Urinary bladder (tissue), 4 donors: ENCODE results near the gene TBC1D26. TPM values are rescaled to one million over a fixed set of nuclear protein-coding genes. Genes with fewer than 3 reads are reported as not detected.
"Not testable (repeated sequence)": the region's sequence is repeated elsewhere in the genome, so short reads cannot be mapped to it uniquely, and the experiment has no call there.

Experiments
- DNase-seq: peaks from one replicate; pipeline ENCODE4 v3.0.0-alpha.2; 2015; ENCODE audit errors: extremely low spot score
- H3K27ac ChIP-seq: one replicate; pipeline ENCODE4 v1.5.1; 2013; ENCODE audit warnings: low read depth, mild to moderate bottlenecking, moderate library complexity
- H3K36me3 ChIP-seq: one replicate; pipeline ENCODE4 v1.6.1; 2013; ENCODE audit warnings: mild to moderate bottlenecking, moderate library complexity; ENCODE audit not compliant: insufficient read depth
- H3K4me1 ChIP-seq: one replicate; pipeline ENCODE4 v1.6.1; 2013; ENCODE audit warnings: mild to moderate bottlenecking, moderate library complexity; ENCODE audit not compliant: insufficient read depth
- H3K4me3 ChIP-seq: one replicate; pipeline ENCODE4 v1.5.1; 2013; ENCODE audit warnings: low read depth, low read length
- WGBS: extraction: QIAGEN DNeasy Blood & Tissue Kit; methylation state at CpG from one replicate; pipeline ENCODE4 v1.1.7; 2013; 5-methylcytosine and 5-hydroxymethylcytosine counted together
- polyA plus RNA-seq: library from polyadenylated mRNA; stranded (reverse); fragments of 200-250 nt; gene quantifications from one replicate; pipeline ENCODE4 v1.2.3, GENCODE V29; 2013
- total RNA-seq: library from RNA; depleted of rRNA; stranded (reverse); fragments of >200 nt; gene quantifications from one replicate; pipeline ENCODE4 v1.2.3, GENCODE V29; 2014
- donor health status: healthy with polysubstance abuse.
- donor health status: healthy.

TBC1D26 gene
- total RNA-seq (1.3 TPM), polyA plus RNA-seq (not detected)

GRCh38 chr17:15731900-15732299, at the start of gene TBC1D26:
TSS of gene TBC1D26 (plus strand) at chr17:15732283. CDS start at chr17:15735349, 3,066 bp downstream.
- not testable (repeated sequence) for H3K4me1 ChIP-seq, DNase-seq, H3K27ac ChIP-seq, H3K4me3 ChIP-seq, H3K36me3 ChIP-seq
- 88% methylated on average over 10 of the region's 10 CpGs for WGBS

DNA sequence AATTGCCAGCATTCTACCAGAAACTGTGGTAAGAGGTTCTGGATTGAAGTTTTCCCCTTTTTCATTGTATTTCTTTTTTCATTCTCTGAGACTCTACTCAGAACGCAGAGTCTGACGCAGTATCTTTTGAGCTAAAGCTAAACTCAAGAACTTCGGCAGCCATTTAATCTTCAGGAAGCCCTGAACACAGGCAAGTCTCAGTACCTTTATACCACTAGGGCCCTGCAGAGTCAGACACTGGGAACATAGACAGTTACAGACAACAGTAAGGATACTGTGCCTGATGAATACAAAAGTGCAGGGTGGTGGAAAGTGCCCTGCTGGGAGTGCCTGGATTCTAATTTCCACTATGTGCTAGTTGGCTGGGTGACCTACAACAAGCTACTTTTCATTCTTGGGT, 48.9 kb upstream of the TBC1D26 start:
- DNase-seq, H3K4me3 ChIP-seq, H3K4me1 ChIP-seq, H3K36me3 ChIP-seq, H3K27ac ChIP-seq: not testable (repeated sequence)
- 94% methylated on average over 3 of the region's 3 CpGs for WGBS

GRCh38 chr17:15683824-15684478, 48.1 kb upstream of the TBC1D26 start, which contains the start of gene TRIM16:
TSS of gene TRIM16 (minus strand) at chr17:15684311. CDS start at chr17:15651609, 32,702 bp downstream.
- not testable (repeated sequence) for H3K4me1 ChIP-seq, H3K27ac ChIP-seq, H3K36me3 ChIP-seq
- peak within 1 kb of the TSS; percentile 51 for H3K4me3 ChIP-seq
- peak; percentile 11 for DNase-seq
- 2% methylated on average over 35 of the region's 35 CpGs for WGBS

DNA sequence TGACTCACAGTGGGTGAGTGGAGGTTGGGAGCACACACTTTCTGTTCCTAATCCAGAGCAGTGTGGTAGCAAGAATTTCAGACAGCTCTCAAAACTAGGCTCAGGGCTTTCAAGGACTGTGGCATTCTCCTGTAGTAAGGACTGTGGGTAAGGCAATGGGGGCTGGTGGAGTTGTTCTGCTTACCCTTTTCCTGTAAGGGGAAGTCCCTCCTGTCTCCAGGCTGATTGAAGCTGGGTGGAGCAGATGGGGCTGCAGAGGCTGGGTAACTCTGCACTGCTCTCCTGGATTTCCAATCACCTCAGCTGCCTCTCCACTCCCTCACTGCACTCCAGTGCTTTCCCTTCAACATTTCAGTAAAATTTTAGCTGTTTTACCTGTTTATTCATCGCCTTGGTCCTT, 44.6 kb upstream of the TBC1D26 start:
- not testable (repeated sequence) for H3K27ac ChIP-seq, H3K4me3 ChIP-seq, H3K4me1 ChIP-seq, H3K36me3 ChIP-seq, DNase-seq
- WGBS = 95% methylated on average over 1 of the region's 1 CpG

- not testable (repeated sequence) for H3K4me1 ChIP-seq, DNase-seq, H3K27ac ChIP-seq, H3K36me3 ChIP-seq
- peak overlapping the region; percentile 34 for H3K4me3 ChIP-seq
- WGBS = 12% methylated on average over 1 of the region's 3 CpGs
Observed at GRCh38 chr17:15698967-15699366, 33.1 kb upstream of the TBC1D26 start.

- H3K36me3 ChIP-seq, H3K4me1 ChIP-seq, H3K27ac ChIP-seq: not testable (repeated sequence)
- WGBS = under 1% methylated on average over 44 of the region's 44 CpGs
- DNase-seq = peak; percentile 99
- peak within 1 kb of the TSS; percentile 34 for H3K4me3 ChIP-seq
Observed at GRCh38 chr17:15699413-15699924, 32.6 kb upstream of the TBC1D26 start, which contains the start of gene ZNF286A. TSS of gene ZNF286A (plus strand) at chr17:15699752. CDS start at chr17:15700330, 578 bp downstream.

- H3K4me1 ChIP-seq, H3K36me3 ChIP-seq, DNase-seq, H3K27ac ChIP-seq: not testable (repeated sequence)
- peak overlapping the region; percentile 34 for H3K4me3 ChIP-seq
- WGBS = 0% methylated on average over 10 of the region's 21 CpGs
Observed at GRCh38 chr17:15699937-15700336, 32.1 kb upstream of the TBC1D26 start.

GRCh38 chr17:15704239-15704638, 27.8 kb upstream of the TBC1D26 start:
- WGBS = 99% methylated on average over 24 of the region's 33 CpGs

DNA sequence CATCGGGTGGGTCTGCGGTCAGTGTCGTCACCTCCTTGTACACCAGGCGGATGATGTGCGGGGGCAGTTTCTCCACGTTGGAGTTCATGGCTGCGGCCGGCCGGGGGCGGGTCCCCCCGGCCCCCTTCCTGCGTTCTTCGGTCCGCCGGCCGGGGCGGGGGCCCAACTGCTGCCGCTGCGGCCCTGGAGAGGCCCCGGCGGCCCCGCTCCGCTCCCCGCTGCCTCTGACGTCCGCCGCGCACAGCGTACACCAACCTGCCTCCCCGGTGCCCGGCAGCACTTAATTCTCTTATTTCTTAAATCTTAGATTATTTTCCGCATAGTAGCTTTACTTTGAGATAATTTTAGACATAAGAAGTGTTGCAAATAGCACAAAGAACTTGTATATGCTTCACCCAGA, 27.3 kb upstream of the TBC1D26 start:
- H3K27ac ChIP-seq, H3K4me3 ChIP-seq, H3K36me3 ChIP-seq, H3K4me1 ChIP-seq, DNase-seq: not testable (repeated sequence)
- 98% methylated on average over 32 of the region's 32 CpGs for WGBS

More at GRCh38 chr17:15704239-15704638, 27.8 kb upstream of the TBC1D26 start:
- H3K27ac ChIP-seq, DNase-seq, H3K4me3 ChIP-seq, H3K36me3 ChIP-seq, H3K4me1 ChIP-seq: not testable (repeated sequence)

DNA sequence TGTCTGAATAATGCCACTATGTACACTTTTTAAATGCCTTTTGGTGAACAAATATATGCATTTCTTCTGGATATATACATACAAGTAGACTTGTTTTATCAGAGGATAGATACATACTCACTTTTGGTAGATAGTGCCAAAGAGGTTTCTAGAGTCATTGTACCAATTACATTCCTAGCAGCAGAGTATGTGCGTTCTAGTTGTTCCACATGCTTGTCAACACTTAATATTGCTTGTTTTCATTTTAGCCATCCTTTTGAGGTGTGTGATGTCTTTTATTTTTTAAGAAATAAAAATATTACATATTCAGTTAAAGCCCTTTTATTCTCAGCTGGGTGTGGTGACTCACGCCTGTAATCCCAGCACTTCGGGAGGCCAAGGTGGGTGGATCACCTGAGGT, 23.2 kb upstream of the TBC1D26 start:
- not testable (repeated sequence) for H3K36me3 ChIP-seq, H3K4me1 ChIP-seq, DNase-seq, H3K27ac ChIP-seq, H3K4me3 ChIP-seq
- 96% methylated on average over 3 of the region's 3 CpGs for WGBS

DNA sequence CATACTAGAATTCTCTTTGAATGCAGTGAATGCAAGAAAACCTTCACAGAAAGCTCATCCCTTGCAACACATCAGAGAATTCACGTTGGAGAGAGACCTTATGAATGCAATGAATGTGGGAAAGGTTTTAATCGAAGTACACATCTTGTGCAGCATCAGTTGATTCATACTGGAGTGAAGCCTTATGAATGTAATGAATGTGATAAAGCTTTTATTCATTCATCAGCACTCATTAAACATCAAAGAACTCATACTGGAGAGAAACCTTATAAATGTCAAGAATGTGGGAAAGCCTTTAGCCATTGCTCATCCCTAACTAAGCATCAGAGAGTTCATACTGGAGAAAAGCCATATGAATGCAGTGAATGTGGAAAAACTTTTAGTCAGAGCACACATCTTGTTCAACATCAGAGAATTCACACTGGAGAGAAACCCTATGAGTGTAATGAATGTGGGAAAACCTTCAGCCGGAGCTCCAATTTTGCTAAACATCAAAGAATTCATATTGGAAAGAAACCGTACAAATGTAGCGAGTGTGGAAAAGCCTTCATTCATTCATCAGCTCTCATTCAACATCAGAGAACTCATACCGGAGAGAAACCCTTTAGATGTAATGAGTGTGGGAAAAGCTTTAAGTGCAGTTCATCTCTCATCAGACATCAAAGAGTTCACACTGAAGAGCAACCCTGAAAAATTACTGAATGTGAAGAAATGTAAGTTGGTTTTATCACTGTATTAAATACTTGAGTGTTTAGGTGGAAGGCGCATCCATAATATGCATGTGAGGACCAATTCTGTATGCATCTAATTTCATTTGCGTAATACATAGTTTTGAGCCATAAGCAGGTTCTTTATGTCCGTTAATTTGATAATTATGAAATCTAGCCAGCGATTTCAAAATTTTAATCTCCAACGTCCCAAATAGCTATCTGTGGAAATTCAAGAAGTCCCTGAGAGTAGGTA, 15.2 kb upstream of the TBC1D26 start:
- not testable (repeated sequence) for H3K27ac ChIP-seq, H3K4me3 ChIP-seq, DNase-seq, H3K36me3 ChIP-seq, H3K4me1 ChIP-seq
- 98% methylated on average over 11 of the region's 11 CpGs for WGBS

DNA sequence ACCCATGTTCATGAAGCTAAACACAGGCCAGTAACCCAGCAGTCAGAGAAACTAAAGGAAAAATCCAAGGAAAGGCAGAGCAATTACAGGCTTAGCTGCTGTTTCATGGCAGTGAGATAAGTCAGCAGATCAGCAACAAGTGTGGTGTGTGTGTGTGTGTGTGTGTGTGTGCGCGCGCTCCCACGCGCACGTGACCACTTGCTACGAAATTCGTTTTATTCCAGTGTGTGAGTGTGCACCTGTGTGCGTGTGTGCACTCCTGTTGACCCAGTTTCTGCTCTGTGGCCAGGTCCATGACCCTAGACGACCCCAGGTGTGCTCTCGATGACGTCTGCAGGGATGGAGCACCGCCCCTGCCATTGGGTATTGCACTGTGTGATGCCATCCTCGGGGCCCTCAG, 1.5 kb upstream of the TBC1D26 start:
- H3K36me3 ChIP-seq, H3K27ac ChIP-seq, H3K4me3 ChIP-seq, H3K4me1 ChIP-seq, DNase-seq: not testable (repeated sequence)
- 88% methylated on average over 14 of the region's 14 CpGs for WGBS

- H3K27ac ChIP-seq = not testable (repeated sequence)
- 94% methylated on average over 8 of the region's 10 CpGs for WGBS
Observed at GRCh38 chr17:15733174-15733789, 1.2 kb downstream of the TBC1D26 start.

More at GRCh38 chr17:15733174-15733789, 1.2 kb downstream of the TBC1D26 start:
- not testable (repeated sequence) for H3K4me1 ChIP-seq, DNase-seq, H3K4me3 ChIP-seq, H3K36me3 ChIP-seq
